ENCODE measurements around the gene RNF222. TPM values are rescaled to one million over a fixed set of nuclear protein-coding genes. Genes with fewer than 3 reads are reported as not detected.

The RNF222 gene
- total and polyA plus RNA-seq, 2 experiments from 2014 or later, result 0.07 TPM; not detected in 1

DNA sequence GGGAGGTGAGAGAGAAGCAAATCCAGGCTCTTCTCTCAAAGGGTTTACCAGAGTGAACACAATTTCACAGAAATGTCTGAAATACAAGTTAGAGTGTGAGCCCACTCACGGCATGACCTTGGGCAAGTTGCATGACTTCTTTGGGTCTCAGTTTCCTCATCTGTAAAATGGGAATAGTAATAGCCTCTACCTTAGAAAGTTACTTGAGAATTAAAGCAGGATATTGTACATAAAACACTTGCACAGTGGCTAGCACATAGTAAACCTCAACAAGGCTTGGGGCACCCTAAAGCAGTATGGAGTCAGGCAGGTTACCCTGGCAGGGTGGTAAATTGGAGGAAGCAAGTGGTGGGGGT is 13.2 kb upstream of the RNF222 start:
- Histone ChIP-seq H2AFZ (peak overlapping the region; percentile 50), H3K27ac (ENCODE audit: low read depth) (no peak overlapping the region), H4K20me1 (replicated peaks; ENCODE audit: insufficient read depth) (no peaks in the 10 kb centered on the region), H3F3A (replicated peaks; ENCODE audit: low read depth) (no peaks in the 10 kb centered on the region), H3K27me3 (ENCODE audit: insufficient read depth) (no peaks in the 10 kb centered on the region), H3K4me2 (no peak overlapping the region), H3K4me1 (ENCODE audit: insufficient read depth) (peaks cover 9% of the 10 kb centered on the region; the same call in 1 of the 2 replicates), H3K9me2 (ENCODE audit: insufficient read depth) (no peaks in the 10 kb centered on the region), H3K36me3 (ENCODE audit: insufficient read depth) (no peaks in the 10 kb centered on the region), H3K4me3 (no peak overlapping the region), H3K79me2 (replicated peaks; ENCODE audit: insufficient read depth) (no peaks in the 10 kb centered on the region)
- TF ChIP-seq STAT1 (IDR thresholded peaks at IDR 0.05; ENCODE audit: unreplicated experiment) (no peak), ZNF331 (CRISPR knock-in tag; IDR thresholded peaks at IDR 0.05; ENCODE audit: low read depth) (no peak), ZNF114 (CRISPR knock-in tag; IDR thresholded peaks at IDR 0.05) (no peak), JUNB (IDR thresholded peaks at IDR 0.05; ENCODE audit: unreplicated experiment) (no peak), CREB1 (CRISPR knock-in tag; IDR thresholded peaks at IDR 0.05; ENCODE audit: low read depth) (no peak), EZH2phosphoT487 (IDR thresholded peaks at IDR 0.05; ENCODE audit: unreplicated experiment) (no peak), NANOG (IDR thresholded peaks at IDR 0.05; ENCODE audit: borderline replicate concordance) (no peak)
- TF ChIP-seq, protein P1, sequence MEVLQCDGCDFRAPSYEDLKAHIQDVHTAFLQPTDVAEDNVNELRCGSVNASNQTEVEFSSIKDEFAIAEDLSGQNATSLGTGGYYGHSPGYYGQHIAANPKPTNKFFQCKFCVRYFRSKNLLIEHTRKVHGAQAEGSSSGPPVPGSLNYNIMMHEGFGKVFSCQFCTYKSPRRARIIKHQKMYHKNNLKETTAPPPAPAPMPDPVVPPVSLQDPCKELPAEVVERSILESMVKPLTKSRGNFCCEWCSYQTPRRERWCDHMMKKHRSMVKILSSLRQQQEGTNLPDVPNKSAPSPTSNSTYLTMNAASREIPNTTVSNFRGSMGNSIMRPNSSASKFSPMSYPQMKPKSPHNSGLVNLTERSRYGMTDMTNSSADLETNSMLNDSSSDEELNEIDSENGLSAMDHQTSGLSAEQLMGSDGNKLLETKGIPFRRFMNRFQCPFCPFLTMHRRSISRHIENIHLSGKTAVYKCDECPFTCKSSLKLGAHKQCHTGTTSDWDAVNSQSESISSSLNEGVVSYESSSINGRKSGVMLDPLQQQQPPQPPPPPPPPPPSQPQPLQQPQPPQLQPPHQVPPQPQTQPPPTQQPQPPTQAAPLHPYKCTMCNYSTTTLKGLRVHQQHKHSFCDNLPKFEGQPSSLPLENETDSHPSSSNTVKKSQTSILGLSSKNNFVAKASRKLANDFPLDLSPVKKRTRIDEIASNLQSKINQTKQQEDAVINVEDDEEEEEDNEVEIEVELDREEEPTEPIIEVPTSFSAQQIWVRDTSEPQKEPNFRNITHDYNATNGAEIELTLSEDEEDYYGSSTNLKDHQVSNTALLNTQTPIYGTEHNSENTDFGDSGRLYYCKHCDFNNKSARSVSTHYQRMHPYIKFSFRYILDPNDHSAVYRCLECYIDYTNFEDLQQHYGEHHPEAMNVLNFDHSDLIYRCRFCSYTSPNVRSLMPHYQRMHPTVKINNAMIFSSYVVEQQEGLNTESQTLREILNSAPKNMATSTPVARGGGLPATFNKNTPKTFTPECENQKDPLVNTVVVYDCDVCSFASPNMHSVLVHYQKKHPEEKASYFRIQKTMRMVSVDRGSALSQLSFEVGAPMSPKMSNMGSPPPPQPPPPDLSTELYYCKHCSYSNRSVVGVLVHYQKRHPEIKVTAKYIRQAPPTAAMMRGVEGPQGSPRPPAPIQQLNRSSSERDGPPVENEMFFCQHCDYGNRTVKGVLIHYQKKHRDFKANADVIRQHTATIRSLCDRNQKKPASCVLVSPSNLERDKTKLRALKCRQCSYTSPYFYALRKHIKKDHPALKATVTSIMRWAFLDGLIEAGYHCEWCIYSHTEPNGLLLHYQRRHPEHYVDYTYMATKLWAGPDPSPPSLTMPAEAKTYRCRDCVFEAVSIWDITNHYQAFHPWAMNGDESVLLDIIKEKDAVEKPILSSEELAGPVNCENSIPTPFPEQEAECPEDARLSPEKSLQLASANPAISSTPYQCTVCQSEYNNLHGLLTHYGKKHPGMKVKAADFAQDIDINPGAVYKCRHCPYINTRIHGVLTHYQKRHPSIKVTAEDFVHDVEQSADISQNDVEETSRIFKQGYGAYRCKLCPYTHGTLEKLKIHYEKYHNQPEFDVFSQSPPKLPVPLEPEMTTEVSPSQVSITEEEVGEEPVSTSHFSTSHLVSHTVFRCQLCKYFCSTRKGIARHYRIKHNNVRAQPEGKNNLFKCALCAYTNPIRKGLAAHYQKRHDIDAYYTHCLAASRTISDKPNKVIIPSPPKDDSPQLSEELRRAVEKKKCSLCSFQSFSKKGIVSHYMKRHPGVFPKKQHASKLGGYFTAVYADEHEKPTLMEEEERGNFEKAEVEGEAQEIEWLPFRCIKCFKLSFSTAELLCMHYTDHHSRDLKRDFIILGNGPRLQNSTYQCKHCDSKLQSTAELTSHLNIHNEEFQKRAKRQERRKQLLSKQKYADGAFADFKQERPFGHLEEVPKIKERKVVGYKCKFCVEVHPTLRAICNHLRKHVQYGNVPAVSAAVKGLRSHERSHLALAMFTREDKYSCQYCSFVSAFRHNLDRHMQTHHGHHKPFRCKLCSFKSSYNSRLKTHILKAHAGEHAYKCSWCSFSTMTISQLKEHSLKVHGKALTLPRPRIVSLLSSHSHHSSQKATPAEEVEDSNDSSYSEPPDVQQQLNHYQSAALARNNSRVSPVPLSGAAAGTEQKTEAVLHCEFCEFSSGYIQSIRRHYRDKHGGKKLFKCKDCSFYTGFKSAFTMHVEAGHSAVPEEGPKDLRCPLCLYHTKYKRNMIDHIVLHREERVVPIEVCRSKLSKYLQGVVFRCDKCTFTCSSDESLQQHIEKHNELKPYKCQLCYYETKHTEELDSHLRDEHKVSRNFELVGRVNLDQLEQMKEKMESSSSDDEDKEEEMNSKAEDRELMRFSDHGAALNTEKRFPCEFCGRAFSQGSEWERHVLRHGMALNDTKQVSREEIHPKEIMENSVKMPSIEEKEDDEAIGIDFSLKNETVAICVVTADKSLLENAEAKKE (CRISPR knock-in tag; IDR thresholded peaks at IDR 0.05), result no peak
- ATAC-seq, result no peak
- no peaks in the 10 kb centered on the region for H3K9me3 Mint-ChIP-seq
- peaks cover 16% of the 10 kb centered on the region for H3K27me3 Mint-ChIP-seq (ENCODE audit: insufficient read depth, low read depth, poor library complexity)
- no peak overlapping the region for H3K27ac Mint-ChIP-seq
- H3K36me3 Mint-ChIP-seq (ENCODE audit: low read depth), result no peaks in the 10 kb centered on the region
- DNase-seq (ENCODE audit: low spot score), result no peak
- H3K4me3 Mint-ChIP-seq, result no peak overlapping the region
- peaks cover 6% of the 10 kb centered on the region for H3K4me1 Mint-ChIP-seq

Data from GM23338 (cell line).